NK-92 treated with Interleukin-12 subunit alpha and Interleukin-12 subunit beta, amount 100 ng/mL, for 24 hours (cell line): ENCODE measurements around the gene BRWD1.

Source experiments
- DNase-seq: peaks from one replicate; lab custom pipeline; 2025; lab: John Stamatoyannopoulos, UW

The BRWD1 gene

DNA sequence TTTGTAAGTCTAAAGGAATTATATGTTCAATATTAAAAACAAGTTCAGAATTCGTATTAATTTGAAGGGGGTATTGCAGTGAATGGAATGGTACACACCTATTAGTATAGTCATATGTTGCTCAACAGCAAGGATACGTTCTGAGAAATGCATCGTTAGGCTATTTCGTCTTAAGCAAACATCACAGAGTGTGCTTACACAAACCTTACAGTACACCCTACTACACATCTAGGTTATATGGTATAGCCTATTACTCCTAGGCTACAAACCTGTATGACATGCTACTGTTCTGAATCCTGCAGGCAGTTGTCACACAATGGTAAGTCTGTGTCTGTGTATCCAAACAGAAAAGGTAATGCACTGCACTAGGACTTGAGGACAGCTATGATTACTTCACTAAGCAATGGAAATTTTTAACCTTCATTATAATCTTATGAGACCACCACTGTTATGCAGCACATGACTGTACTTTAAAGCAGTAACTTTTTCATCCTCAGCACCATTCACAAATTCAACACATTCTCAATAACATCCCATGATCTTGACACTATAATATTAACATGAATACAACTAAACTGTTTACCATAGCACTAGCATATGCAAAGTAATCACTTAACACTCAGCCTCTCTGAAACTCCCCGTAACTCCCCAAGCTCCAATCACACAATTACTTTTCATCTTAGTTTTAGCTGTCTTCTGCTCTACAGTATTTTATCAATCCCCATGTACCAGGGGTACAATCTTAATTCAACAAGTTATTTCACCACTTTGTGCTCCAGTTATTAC is 115.8 kb downstream of the BRWD1 start:
- DNase-seq, result no peak

GRCh38 chr21:39196838-39197237 is 116.6 kb downstream of the BRWD1 start:
- no peak for DNase-seq

DNA sequence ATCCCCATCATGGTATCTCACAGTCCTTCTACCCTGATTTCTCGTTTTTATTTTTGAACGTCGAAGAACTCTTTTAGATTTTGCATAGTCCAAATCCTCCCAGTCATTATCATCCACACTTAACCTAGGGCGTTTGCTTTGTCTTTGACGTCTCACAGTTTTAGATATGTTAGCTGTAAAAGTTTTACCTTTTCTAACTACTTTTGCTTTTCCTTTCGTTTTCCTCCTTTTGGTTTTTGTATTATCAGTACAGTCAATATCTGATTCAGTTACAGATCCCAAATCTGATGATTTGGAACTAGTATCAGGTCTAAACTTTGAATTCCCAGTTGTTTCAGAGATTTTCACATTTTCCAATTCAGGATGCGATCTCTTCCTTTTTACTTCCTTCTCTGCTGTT is 117.1 kb downstream of the BRWD1 start:
- DNase-seq, result no peak

GRCh38 chr21:39193380-39193779 is 120.1 kb downstream of the BRWD1 start:
- DNase-seq, result no peak

DNA sequence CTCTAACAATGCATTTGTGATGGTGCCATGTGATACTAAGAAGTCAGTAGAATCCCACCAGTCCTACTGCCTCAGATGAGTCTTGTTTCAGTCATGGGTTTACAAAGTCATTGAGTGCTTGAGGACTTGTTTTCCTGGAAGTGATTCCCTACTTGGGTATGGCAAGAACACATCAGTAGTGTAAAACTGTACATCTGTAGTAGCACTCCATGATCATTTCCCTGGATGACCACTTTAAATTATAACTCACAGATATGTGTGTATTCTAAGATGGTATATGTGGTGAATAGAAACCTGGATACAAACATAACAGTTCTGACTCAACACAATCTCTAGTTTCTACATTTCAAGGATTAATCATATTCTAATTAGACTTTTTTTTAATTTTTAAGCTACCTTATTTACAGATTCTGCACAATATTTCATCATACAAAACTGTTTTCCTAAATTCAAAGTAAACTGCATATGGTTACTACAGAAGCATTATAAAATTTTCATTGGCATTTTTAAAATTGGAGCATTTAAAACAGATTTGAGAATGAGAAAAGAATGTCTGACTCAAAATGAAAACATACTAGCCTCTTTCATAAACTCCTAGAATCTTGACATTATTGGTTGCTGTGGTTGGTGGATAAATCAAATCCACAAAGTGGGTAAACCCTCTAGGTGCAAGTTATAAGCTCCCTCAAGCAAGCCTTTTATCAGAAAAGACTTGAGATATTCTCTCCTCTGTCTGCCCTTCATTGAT is 123.4 kb downstream of the BRWD1 start:
- DNase-seq, result no peak

DNA sequence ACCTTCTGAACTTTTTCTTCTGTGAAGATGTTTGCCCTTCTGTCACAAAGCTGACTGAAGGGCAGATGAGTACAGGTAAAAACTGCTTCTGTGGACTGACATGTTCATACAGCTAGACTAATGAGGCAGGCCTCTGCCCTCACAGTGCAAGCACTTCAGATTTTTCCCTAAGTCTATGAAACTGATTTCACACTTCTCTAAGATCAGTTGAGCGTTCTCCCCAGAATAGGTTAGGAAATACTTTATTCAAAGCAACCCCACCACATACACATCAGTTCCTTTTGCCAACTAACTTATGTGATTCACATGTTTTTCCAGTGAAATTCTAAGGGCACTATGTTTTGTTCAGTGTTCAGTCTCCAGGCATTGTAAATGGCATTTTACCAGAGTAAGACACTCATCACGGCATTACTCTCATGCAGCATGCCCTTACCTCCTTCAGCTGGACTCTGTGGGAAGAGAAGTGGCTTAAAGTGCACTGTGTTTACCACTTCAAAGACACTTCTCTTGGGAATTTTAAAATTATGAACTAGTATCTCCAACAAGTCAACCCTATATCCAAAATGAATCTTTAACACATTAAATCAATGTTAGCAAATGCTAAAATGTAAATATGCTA is 124.8 kb downstream of the BRWD1 start:
- no peak for DNase-seq

DNA sequence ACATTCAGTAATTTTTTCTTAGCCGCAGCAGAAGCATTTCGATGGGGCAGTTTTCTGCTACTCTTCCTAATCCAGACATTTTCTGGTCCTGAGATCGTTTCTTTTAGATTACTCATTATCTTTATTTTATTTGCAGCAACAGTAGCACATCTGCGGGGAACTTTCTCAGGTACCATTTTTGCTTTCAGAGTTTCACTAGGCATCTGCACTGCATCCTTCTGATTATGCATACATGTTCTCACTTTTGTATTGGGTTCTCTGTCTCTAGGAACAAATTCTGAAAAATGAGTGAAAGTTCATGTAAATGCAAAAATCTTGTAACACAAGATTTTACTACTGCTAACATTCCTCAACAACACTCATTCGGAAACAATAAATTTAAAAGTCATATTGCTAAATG is 126.3 kb downstream of the BRWD1 start:
- no peak for DNase-seq

DNA sequence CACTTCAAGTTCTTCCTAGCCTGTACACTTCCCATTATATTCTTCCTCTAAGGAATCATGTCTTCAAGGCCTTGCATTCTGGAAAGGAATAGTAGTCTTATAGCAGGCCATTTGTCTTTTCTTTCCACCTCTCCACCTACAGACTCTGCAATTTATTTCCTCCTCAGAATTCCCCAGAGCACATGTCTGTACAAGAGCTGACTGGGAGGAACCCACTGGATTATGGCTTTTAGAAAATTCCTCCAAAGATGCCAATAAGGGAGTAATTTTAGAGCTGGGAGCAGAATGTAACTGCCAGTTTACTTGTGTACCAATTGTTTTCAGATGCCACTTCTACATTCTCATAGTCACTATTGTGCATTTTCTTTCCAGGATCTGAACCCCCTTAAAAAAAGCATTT is 126.8 kb downstream of the BRWD1 start:
- DNase-seq, result no peak

DNA sequence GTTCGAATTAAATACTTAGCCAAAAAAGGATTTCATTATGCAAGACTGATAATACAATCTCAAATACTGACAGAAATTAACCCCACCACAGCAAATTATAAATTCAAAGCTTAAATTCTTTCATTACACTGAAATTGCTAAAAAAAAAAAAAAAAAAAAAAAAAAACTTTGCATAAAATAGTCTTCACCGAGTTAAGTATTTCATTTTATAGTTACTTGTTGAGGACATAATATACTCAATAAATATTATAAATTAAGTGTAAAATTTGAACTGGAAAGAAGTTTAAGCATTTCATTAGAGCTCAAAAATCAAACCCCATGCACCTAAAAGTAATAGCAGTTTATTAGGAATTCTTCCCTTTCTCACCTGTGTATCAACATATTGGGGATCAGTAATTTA is 128.3 kb downstream of the BRWD1 start:
- DNase-seq, result no peak

DNA sequence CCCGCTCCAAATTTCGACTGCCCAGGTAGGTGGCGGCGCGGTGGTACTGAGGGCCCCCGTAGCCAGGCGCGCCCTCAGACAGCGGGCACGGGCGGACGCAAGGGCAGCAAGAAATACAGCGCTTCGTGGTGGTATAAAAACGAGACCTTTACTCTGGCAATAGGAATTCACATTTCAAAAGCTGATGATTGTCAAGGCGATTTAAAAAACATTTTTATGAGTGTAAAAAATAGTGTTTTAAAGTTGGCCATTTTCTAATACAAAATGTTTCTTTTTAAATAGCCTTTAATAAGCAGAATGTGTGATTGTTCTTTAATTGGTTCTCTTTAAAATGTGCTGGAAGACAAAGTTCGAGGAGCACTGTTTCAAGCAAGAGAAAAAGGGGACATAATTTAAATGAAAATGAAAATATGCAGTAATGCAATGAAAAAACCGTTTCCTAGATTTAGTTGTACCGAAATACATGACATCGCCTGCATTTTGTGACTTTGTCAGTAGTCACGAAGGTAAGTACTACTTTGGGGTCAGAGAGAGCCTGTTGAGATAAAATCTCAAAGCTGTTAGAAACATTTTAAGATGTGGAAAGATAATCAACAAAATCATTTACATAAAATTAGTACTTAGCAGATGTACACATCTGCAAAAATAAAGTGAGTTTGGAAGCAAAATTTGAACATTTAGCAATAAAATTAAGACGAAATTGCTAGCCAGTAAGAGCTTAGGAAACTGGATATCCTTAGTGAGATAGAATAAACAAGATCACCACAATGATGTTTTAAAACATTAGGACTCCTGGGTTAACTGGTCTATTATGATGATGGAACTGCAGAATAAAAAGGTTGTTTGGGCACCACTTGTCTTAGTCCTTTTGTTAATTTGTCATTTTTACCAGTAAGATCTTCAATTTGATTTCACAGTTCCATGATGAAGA is 129.1 kb downstream of the BRWD1 start:
- DNase-seq, result no peak

GRCh38 chr21:39183272-39184049 is 130.0 kb downstream of the BRWD1 start, which contains the start of gene PSMG1:
TSS of gene PSMG1 (minus strand) at chr21:39183451. CDS start at chr21:39183385, 66 bp downstream.
- DNase-seq, result peak; percentile 90

GRCh38 chr21:39182484-39183271 is 130.8 kb downstream of the BRWD1 start:
- DNase-seq, result no peak

DNA sequence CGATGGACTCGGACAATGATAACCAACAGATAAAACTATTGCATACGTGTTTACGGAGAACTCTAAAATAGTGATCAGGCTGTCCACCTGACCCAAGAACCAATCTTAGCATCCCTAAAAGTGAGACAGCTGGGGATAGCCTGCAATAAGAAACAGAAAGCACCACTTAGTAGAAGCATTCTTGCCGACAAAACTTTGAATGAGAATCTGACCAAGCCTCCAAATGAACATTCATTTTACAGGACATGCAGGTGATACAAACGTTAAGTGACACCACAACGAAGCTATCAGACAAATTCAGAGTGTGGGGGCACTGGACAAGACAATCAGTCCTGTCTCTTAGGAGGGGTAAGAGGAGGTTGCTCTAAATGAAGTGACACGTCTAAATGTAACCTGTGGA is 131.4 kb downstream of the BRWD1 start:
- no peak for DNase-seq

GRCh38 chr21:39181205-39181818 is 132.1 kb downstream of the BRWD1 start:
- DNase-seq, result no peak

- no peak for DNase-seq
Measured at GRCh38 chr21:39180429-39181019, 132.9 kb downstream of the BRWD1 start.

GRCh38 chr21:39178421-39178820 is 135.0 kb downstream of the BRWD1 start:
- no peak for DNase-seq

DNA sequence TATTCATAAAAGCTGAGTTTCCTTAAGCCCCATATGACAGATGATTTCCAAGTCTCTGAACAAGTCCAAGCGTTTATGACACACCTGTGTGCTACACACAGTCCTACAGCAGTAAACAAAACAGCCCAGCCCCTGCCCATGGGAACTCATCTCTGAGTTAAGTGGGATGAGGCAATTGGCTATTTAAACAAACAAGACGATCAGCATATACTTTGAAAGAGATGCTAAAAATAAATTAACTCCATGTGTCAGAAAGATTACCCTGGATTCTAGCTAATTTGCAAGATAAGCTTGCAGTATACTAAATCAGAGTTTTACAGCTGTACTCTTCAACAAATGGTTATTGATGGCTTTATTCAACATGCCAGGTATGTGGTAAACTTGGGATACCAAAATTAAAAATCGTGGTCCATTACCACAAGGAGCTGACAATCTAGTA is 137.1 kb downstream of the BRWD1 start:
- no peak for DNase-seq

GRCh38 chr21:39175665-39176064 is 137.8 kb downstream of the BRWD1 start:
- no peak for DNase-seq

DNA sequence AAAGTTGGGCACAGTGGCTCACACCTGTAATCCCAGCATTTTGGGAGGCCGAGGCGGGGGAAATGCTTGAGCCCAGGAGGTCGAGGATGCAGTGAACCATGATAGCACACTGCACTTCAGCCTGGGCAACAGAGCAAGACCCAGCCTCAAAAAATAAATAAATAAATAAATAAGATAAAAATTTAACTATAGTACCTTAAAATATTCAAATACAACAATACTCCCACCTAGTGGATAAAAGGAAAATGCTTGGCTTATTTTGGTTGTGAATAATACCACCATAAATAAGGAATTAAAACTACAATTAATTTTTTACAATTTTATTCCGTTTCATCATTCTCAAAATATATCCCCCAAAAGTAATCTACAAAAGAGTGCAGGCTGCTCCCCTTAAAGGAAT is 138.3 kb downstream of the BRWD1 start:
- DNase-seq, result no peak
